Naive B cell (primary cell): ENCODE measurements around the gene ZNF597. TPM values are rescaled to one million over a fixed set of nuclear protein-coding genes. Genes with fewer than 3 reads are reported as not detected.
A peak's percentile ranks its signal among the peaks of the same experiment; 100 is the strongest.
"Not testable (repeated sequence)": the region's sequence is repeated elsewhere in the genome, so short reads cannot be mapped to it uniquely, and the experiment has no call there.

Experiments used
- ATAC-seq, 2 donors: fragments of 150-1000 bp; cut with Tn5 transposase; 2 replicates each; pipeline ENCODE4 v1.10.0; 2021; ENCODE audit warnings: low read depth in 2 of 2, mild to moderate bottlenecking in 2 of 2, moderate library complexity in 2 of 2
- DNase-seq: peaks from one replicate; pipeline ENCODE4 v3.0.0; 2022
- H3K27ac Mint-ChIP-seq, 6 donors: one replicate each; pipeline ENCODE4 v1.8.0; 2020 to 2022; ENCODE audit warnings: mild to moderate bottlenecking in 6 of 6, mixed read lengths in 6 of 6, moderate library complexity in 5 of 6, inconsistent platforms in 2 of 6
- H3K27me3 Mint-ChIP-seq, 3 donors: one replicate each; pipeline ENCODE4 v1.8.0; 2021 to 2022; ENCODE audit warnings: mixed read lengths in 3 of 3, mild to moderate bottlenecking in 1 of 3
- H3K36me3 Mint-ChIP-seq, 2 donors: one replicate each; pipeline ENCODE4 v1.8.0; 2020 to 2022; ENCODE audit warnings: mixed read lengths in 2 of 2, inconsistent platforms in 1 of 2, mild to moderate bottlenecking in 1 of 2
- H3K4me1 Mint-ChIP-seq, 3 donors: one replicate each; pipeline ENCODE4 v1.8.0; 2020 to 2022; ENCODE audit warnings: mixed read lengths in 3 of 3, inconsistent platforms in 1 of 3, mild to moderate bottlenecking in 1 of 3, moderate library complexity in 1 of 3
- H3K4me3 Mint-ChIP-seq, 8 donors: one replicate each; pipeline ENCODE4 v1.8.0; 2020 to 2022; ENCODE audit warnings: mild to moderate bottlenecking in 8 of 8, mixed read lengths in 8 of 8, moderate library complexity in 8 of 8, inconsistent platforms in 2 of 8
- H3K9me3 Mint-ChIP-seq, 7 donors: one replicate each; pipeline ENCODE4 v1.8.0; 2020 to 2022; ENCODE audit warnings: mixed read lengths in 7 of 7, mild to moderate bottlenecking in 5 of 7, inconsistent platforms in 2 of 7, moderate library complexity in 1 of 7
- polyA plus RNA-seq, 6 donors: library from polyadenylated mRNA; unstranded; fragments of 300-500 nt; fragmentation: Illumina TruSeq; gene quantifications; one replicate each; pipeline ENCODE4 v1.2.3, GENCODE V29; 2021; ENCODE audit warnings: low read depth in 6 of 6

The ZNF597 gene
- polyA plus RNA-seq, 6 donors from 2014 or later = 0.78 to 3.2 (median 2.3) TPM

DNA sequence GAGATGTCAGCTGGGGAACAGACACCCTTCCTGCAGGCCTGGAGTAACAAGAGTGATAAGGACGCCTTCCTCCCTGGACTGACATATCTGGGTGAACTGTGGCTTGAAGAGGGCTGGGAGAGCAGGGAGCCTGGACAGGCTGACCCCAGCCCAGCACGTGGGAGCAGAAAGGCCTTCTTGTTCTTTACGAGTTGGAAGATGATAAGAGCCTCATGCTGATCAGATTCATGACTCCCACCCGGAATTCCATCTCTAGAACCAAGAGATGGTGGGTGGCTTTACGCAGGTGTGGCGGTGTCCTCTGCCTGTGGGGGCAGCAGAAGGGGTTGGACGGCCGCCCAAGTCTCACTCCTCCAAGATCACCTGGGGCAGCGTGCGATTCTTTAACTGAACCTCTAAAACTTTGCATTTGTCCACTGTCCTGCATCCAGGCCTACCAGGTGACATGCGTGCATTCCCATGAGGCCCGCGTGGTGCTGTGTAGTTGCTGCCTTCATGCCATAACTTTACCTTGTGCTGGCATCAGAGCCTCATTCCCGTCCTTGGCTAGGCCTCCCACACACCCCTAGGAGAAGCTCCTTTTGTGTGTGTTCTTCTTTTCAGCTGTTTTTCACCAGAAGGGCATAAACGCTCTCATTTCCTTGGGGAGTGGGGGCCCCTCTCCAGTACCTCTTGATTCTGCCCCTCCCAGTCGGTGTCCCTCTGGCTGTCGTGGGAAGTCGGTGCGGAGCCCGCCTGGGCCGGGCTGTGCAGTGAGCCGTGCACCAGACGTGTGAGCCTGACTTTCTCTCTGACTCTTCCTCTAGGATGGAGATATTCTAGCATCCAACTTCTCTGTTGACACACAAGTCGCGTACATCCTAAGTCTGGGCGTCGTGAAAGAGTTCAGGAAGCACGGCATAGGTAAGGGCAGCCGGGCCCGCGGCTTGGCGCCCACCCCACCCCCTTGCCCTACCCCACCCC, 38.7 kb upstream of the ZNF597 start:
- no peak for ATAC-seq
- Mint-ChIP-seq H3K9me3 (no peaks in the 10 kb centered on the region), H3K4me1 (peaks cover 0 to 4% (median 0%) of the 10 kb centered on the region in 3 donors), H3K27me3 (no peaks in the 10 kb centered on the region), H3K36me3 (peaks cover 9 to 19% of the 10 kb centered on the region in 2 donors), H3K4me3 (no peak overlapping the region), H3K27ac (peak overlapping the region in 1 of 6 donors; percentile 86)
- no peak for DNase-seq

DNA sequence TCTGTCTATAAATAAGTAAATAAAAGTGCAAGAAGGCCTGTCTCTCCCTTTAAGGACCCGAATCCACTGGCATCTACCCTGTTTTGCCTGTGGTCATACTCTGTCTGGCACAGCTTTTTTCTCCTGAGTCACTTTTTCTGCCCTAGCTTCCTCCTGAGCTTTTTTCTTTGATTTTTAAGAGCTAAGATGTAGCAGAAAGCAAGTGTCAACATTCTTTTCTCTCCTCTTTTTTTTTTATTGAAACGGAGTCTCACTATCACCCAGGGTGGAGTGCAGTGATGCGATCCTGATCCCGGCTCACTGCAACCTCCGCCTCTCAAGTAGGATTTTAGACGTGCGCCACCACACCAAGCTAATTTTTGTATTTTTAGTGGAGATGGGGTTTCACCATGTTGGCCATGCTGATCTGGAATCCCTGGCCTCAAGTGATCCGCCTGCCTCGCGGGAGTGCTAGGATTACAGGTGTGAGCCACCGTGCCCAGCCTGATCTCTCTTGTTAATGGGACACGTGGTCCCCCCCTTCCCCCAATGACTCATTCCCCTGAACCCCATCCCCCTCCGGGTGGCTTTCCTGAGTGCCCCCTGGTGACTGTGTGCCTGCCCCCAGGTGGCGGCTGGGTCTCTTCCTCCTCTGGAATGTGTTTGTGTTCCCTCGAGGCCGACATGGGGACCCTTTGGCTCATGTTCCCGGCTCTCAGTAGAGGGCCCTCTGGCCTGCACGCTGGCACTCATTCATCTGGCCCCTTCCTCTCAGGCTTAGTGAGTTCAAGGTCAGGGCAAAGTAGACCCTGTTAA, 37.8 kb upstream of the ZNF597 start:
- H3K9me3 Mint-ChIP-seq = no peaks in the 10 kb centered on the region
- H3K36me3 Mint-ChIP-seq = peaks cover 9 to 19% of the 10 kb centered on the region in 2 donors
- no peaks in the 10 kb centered on the region for H3K27me3 Mint-ChIP-seq
- ATAC-seq (no peak), DNase-seq (no peak)
- H3K27ac Mint-ChIP-seq = peak overlapping the region in 2 of 6 donors; percentile 73 to 83
- H3K4me3 Mint-ChIP-seq = no peak overlapping the region
- H3K4me1 Mint-ChIP-seq = peaks cover 0 to 5% (median under 1%) of the 10 kb centered on the region in 3 donors

GRCh38 chr16:3479654-3480216, 36.4 kb upstream of the ZNF597 start:
- no peak overlapping the region for H3K4me3 Mint-ChIP-seq
- ATAC-seq = no peak
- H3K4me1 Mint-ChIP-seq = peaks cover 4 to 14% (median 10%) of the 10 kb centered on the region in 3 donors
- peak overlapping the region in 1 of 6 donors; percentile 44 for H3K27ac Mint-ChIP-seq
- peaks cover 9 to 19% of the 10 kb centered on the region in 2 donors for H3K36me3 Mint-ChIP-seq
- H3K27me3 Mint-ChIP-seq = no peaks in the 10 kb centered on the region
- DNase-seq = no peak
- H3K9me3 Mint-ChIP-seq = no peaks in the 10 kb centered on the region

- no peak for DNase-seq
- Mint-ChIP-seq H3K4me1 (peaks cover 10 to 14% (median 13%) of the 10 kb centered on the region in 3 donors), H3K27ac (no peak overlapping the region), H3K9me3 (no peaks in the 10 kb centered on the region), H3K36me3 (peaks cover 7 to 15% of the 10 kb centered on the region in 2 donors), H3K4me3 (no peak overlapping the region), H3K27me3 (no peaks in the 10 kb centered on the region)
- ATAC-seq = no peak
These were observed 35.1 kb upstream of the ZNF597 start for GRCh38 chr16:3478242-3478925.

DNA sequence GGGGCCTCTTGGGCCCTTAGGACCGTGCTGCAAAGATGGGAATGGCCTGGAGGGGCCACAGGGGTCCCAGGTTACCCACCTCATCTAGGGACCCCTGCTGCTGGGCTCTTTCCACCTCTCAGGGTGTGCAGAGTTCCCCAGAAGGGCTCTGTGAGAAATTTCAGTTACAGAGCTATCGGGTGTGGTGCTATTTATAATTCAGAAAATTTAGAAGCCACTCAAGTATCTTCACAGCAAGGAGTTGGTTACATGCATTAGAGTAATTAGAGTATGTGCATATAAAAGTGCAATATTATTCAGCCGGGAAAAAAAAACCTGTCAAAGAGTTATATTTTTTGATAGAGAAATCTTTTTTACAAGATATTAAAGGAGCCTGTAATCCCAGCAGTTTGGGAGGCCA, 33.1 kb upstream of the ZNF597 start:
- Mint-ChIP-seq H3K27me3 (no peaks in the 10 kb centered on the region), H3K9me3 (no peaks in the 10 kb centered on the region), H3K4me1 (peaks cover 10 to 24% (median 22%) of the 10 kb centered on the region in 3 donors), H3K4me3 (no peak overlapping the region), H3K27ac (no peak overlapping the region), H3K36me3 (peaks cover 0 to 6% of the 10 kb centered on the region in 2 donors)
- DNase-seq (no peak), ATAC-seq (no peak)

DNA sequence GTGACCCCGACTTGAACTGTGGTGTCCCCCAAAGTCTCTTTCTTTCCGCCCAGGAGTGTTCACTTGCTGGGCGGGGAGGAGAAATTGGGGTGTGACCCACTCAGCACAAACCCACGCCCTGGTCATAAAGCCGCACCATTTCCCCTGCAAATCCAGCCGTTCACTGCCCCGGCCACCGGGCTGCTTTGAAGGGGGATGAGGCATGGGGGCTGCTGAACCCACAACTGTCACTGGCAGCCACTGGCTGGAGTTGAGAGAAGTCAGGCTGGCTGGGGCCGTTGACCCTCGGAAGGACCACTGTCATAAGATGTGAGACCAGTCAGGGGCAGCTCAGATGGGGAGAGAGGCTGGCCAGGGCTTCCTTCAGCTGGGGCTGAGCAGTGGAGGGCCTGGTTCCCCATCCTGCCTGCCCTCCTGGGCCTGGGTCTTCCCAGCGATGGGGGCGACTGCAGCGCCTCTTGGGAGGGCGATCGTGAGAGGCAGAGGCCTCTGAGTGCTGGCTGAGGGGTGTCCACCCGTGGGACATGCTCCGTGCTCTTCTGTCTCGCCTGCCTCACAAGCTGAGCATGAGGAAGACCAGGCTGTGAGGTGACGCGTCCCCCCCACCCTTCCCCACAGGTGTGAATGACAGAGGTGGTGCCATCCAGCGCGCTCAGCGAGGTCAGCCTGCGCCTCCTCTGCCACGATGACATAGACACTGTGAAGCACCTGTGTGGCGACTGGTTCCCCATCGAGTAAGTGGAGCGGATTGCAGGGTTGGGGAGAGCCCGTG, 32.5 kb upstream of the ZNF597 start:
- H3K27ac Mint-ChIP-seq = no peak overlapping the region
- peaks cover 0 to 6% of the 10 kb centered on the region in 2 donors for H3K36me3 Mint-ChIP-seq
- H3K9me3 Mint-ChIP-seq = no peaks in the 10 kb centered on the region
- no peaks in the 10 kb centered on the region for H3K27me3 Mint-ChIP-seq
- no peak overlapping the region for H3K4me3 Mint-ChIP-seq
- H3K4me1 Mint-ChIP-seq = peaks cover 12 to 29% (median 22%) of the 10 kb centered on the region in 3 donors
- DNase-seq (no peak), ATAC-seq (no peak)

GRCh38 chr16:3474870-3475269, 31.6 kb upstream of the ZNF597 start:
- H3K9me3 Mint-ChIP-seq, ATAC-seq, H3K27me3 Mint-ChIP-seq, DNase-seq, H3K4me3 Mint-ChIP-seq, H3K36me3 Mint-ChIP-seq: not testable (repeated sequence)
- Mint-ChIP-seq H3K4me1 (peaks cover 15 to 31% (median 22%) of the 10 kb centered on the region in 3 donors), H3K27ac (peak overlapping the region in 1 of 6 donors; percentile 19)

DNA sequence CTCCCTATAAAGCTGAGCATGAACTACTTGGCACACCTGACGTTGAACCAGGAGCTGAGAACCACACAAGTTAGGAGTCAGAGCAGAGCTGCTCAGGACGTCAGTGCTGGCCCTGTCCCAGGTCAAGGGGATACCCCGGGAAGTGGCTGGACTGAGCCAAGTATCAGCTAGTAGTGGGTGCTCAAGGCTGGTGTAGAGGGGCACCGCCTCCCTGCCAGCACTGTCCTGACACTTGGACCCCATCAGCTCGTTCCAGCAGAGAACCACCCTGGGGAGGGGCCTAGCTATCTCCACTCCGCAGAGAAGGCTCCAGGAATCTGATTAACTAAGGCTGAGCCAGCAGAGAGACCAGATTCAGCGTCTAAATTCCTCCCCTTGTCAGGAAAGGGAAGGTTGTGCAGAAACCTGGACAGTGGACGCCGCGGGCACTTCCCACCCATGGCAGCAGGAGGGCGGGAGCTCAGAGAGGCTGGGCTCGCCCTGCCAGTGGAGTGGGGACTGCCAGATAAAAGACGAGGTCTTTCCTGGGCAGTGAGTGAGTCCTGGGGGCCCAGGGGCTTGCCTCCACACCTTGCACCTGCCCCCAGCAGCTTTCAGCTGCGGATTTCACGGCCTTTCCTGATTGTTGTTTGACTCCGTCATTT, 31.0 kb upstream of the ZNF597 start:
- Mint-ChIP-seq H3K27ac (no peak overlapping the region), H3K27me3 (no peaks in the 10 kb centered on the region), H3K4me3 (no peak overlapping the region), H3K36me3 (peaks cover 0 to 6% of the 10 kb centered on the region in 2 donors), H3K4me1 (peaks cover 15 to 36% (median 22%) of the 10 kb centered on the region in 3 donors), H3K9me3 (no peaks in the 10 kb centered on the region)
- DNase-seq (no peak), ATAC-seq (no peak)

DNA sequence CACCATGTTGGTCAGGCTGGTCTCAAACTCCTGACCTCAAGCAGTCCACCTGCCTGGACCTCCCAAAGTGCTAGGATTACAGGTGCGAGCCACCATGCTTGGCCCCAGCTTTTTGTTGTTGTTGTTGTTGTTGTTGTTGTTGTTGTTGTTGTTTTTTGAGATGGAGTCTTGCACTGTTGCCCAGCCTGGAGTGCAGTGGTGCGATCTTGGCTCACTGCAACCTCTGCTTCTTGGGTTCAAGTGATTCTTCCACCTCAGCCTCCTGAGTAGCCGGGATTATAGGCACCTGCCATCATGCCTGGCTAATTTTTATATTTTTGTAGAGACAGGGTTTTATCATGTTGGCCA, 30.3 kb upstream of the ZNF597 start:
- not testable (repeated sequence) for H3K27ac Mint-ChIP-seq, DNase-seq, H3K36me3 Mint-ChIP-seq, ATAC-seq, H3K9me3 Mint-ChIP-seq, H3K4me3 Mint-ChIP-seq, H3K27me3 Mint-ChIP-seq
- peaks cover 15 to 41% (median 22%) of the 10 kb centered on the region in 3 donors for H3K4me1 Mint-ChIP-seq

- Mint-ChIP-seq H3K36me3 (peaks cover 0 to 6% of the 10 kb centered on the region in 2 donors), H3K27me3 (no peaks in the 10 kb centered on the region), H3K4me3 (peak overlapping the region in 1 of 8 donors; percentile 63), H3K27ac (no peak overlapping the region), H3K9me3 (no peaks in the 10 kb centered on the region), H3K4me1 (peaks cover 20 to 46% (median 27%) of the 10 kb centered on the region in 3 donors)
- ATAC-seq = no peak
- no peak for DNase-seq
These were observed 29.7 kb upstream of the ZNF597 start for GRCh38 chr16:3472878-3473595.

DNA sequence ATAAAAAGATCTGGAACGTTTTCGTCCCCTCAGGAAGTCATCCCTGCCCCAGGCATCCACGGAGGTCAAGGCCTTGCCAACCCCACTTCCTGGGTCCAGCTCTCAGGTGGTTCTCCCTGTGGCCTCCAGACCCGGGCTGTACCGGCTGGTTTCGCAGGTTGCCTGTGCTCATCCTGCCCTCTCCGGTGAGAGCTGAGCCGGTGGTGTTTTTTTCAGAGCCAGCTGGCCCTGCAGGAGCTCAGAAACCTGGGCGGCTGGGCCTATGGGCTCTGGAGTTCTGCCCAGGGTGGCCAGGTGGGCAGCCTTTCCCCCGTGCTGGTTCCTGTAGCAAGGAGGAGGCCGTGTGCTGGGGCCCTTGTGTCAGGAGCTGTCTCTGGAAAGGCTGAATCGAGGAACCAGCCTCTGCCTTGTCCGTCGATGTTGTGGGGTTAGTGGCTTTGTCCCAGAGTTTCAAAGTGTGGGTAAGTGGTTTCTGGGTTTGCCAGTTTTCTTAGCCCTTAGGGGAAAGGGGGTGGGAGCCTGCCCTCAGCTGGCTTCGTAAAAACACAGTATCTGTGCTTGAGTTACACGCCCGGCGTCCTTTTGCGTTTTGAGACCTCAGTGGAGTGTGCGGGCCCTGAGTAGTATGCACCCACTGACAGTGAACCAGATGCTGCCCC, 28.3 kb upstream of the ZNF597 start:
- no peak for ATAC-seq
- no peak overlapping the region for H3K27ac Mint-ChIP-seq
- DNase-seq = no peak
- no peaks in the 10 kb centered on the region for H3K9me3 Mint-ChIP-seq
- peaks cover 0 to 6% of the 10 kb centered on the region in 2 donors for H3K36me3 Mint-ChIP-seq
- no peaks in the 10 kb centered on the region for H3K27me3 Mint-ChIP-seq
- no peak overlapping the region for H3K4me3 Mint-ChIP-seq
- peaks cover 32 to 59% (median 41%) of the 10 kb centered on the region in 3 donors for H3K4me1 Mint-ChIP-seq
